ENCODE data around the gene TNFSF11.

Gene TNFSF11

DNA sequence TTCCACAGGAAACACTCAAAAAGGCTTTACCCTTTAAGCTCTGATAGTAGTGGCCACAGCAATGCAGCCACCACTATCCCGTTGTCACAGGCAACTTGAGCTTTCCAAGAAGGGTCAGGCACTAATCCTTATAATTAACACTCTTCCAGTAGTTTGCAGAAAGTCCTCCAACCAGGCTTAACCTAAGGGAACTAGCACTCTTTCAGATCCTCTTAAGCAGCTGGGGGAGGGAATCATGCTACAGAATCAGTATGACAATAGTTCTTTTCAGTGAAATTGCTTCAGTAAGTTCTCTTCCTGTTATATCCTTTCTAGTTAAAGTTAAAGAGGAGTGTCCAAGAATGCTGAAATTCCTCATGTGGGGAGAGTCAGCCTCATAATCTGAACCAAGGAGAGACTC, 82.2 kb downstream of the TNFSF11 start:
- no peak for DNase-seq

GRCh38 chr13:42656958-42657357, 83.0 kb downstream of the TNFSF11 start:
- no peak for DNase-seq

Measured in HCEC 1CT (cell line).